IMR-90 (cell line): ENCODE measurements around the gene MSANTD1. TPM values are rescaled to one million over a fixed set of nuclear protein-coding genes. Genes with fewer than 3 reads are reported as not detected.

Experiments used
- ATAC-seq: fragments of 200-7000 bp; cut with Tn5 transposase; 2 replicates; pipeline ENCODE4 v1.9.1; 2020; ENCODE audit warnings: low read depth, mild to moderate bottlenecking, moderate library complexity
- BruUV-seq: library from RNA; stranded (reverse); fragments of 400-500 nt; replicated peaks from 2 replicates; lab custom pipeline; 2021; lab: Mats Ljungman, UMichigan
- CTCF ChIA-PET: fragments of 300-600 bp; formaldehyde crosslinking; extraction: SDS; loops from one replicate; lab custom pipeline; 2021; ENCODE audit warnings: antibody characterized with exemption; lab: Yijun Ruan, JAX
- POLR2A ChIA-PET: fragments of 300-600 bp; sonication (Branson Sonifier 250); formaldehyde crosslinking; loops from one replicate; lab custom pipeline; 2022; ENCODE audit warnings: antibody characterized with exemption; ENCODE audit not compliant: unreplicated experiment; lab: Charles Lee
- DNase-seq: peaks from one replicate; pipeline ENCODE4 v3.0.0; 2013
- H2AFZ ChIP-seq: replicated peaks from 2 replicates; pipeline ENCODE3; 2013; ENCODE audit warnings: low read length, mild to moderate bottlenecking; ENCODE audit not compliant: poor library complexity
- H2AK5ac ChIP-seq: 2 replicates; pipeline ENCODE4 v1.6.1; 2013; ENCODE audit warnings: low read depth, low read length, inconsistent platforms
- H2AK9ac ChIP-seq: replicated peaks from 2 replicates; pipeline ENCODE3; 2013; ENCODE audit warnings: mild to moderate bottlenecking, low read depth, low read length, moderate library complexity; ENCODE audit not compliant: poor library complexity
- H2BK120ac ChIP-seq: 2 replicates; pipeline ENCODE4 v1.6.1; 2013; ENCODE audit warnings: low read depth, low read length, inconsistent platforms
- H2BK15ac ChIP-seq: 3 replicates; pipeline ENCODE4 v1.6.1; 2013; ENCODE audit warnings: low read depth, low read length, inconsistent platforms
- H2BK20ac ChIP-seq: 2 replicates; pipeline ENCODE4 v1.6.1; 2013; ENCODE audit warnings: low read depth, mild to moderate bottlenecking, inconsistent platforms, low read length, moderate library complexity
- H2BK5ac ChIP-seq: 2 replicates; pipeline ENCODE4 v1.6.1; 2013; ENCODE audit warnings: mild to moderate bottlenecking, low read depth, low read length, inconsistent platforms; ENCODE audit not compliant: poor library complexity, severe bottlenecking
- H3K14ac ChIP-seq: replicated peaks from 2 replicates; pipeline ENCODE4 v1.6.1; 2013; ENCODE audit warnings: low read depth, low read length, inconsistent platforms
- H3K18ac ChIP-seq: 2 replicates; pipeline ENCODE4 v1.6.1; 2013; ENCODE audit warnings: low read depth, low read length, control low read depth
- H3K23ac ChIP-seq: 2 replicates; pipeline ENCODE4 v1.6.1; 2013; ENCODE audit warnings: low read depth, low read length, inconsistent platforms
- H3K27ac ChIP-seq: 2 replicates; pipeline ENCODE4 v1.5.1; 2013; ENCODE audit warnings: mild to moderate bottlenecking, control low read depth, low read length; ENCODE audit not compliant: insufficient read depth
- H3K27me3 ChIP-seq: 2 replicates; pipeline ENCODE4 v1.6.1; 2013; ENCODE audit warnings: low read length; ENCODE audit not compliant: control insufficient read depth, insufficient read depth
- H3K36me3 ChIP-seq: 2 replicates; pipeline ENCODE4 v1.6.1; 2013; ENCODE audit warnings: low read length, mixed read lengths; ENCODE audit not compliant: control insufficient read depth, insufficient read depth
- H3K4ac ChIP-seq: 2 replicates; pipeline ENCODE4 v1.6.1; 2013; ENCODE audit warnings: low read depth, low read length, inconsistent platforms
- H3K4me1 ChIP-seq: 2 replicates; pipeline ENCODE4 v1.6.1; 2013; ENCODE audit warnings: low read length, mixed read lengths; ENCODE audit not compliant: control insufficient read depth, insufficient read depth
- H3K4me2 ChIP-seq: 2 replicates; pipeline ENCODE4 v1.6.1; 2013; ENCODE audit warnings: low read depth, mild to moderate bottlenecking, control low read depth, low read length, moderate library complexity
- H3K4me3 ChIP-seq: 2 replicates; pipeline ENCODE4 v1.5.1; 2013; ENCODE audit warnings: low read depth, mild to moderate bottlenecking, control low read depth, low read length, moderate library complexity; ENCODE audit not compliant: insufficient read depth
- H3K56ac ChIP-seq: 2 replicates; pipeline ENCODE4 v1.6.1; 2013; ENCODE audit warnings: low read length, inconsistent platforms; ENCODE audit not compliant: insufficient read depth; ENCODE audit errors: extremely low read depth
- H3K79me1 ChIP-seq, 2 experiments: 2 replicates each; pipeline ENCODE4 v1.6.1; 2013; ENCODE audit warnings: low read length in 2 of 2, inconsistent platforms in 1 of 2, low read depth in 1 of 2
- H3K9ac ChIP-seq: 2 replicates; pipeline ENCODE4 v1.6.1; 2013; ENCODE audit warnings: low read depth, low read length, control low read depth
- H3K9me1 ChIP-seq: 2 replicates; pipeline ENCODE4 v1.6.1; 2013; ENCODE audit warnings: low read length, inconsistent platforms; ENCODE audit not compliant: insufficient read depth
- H3K9me3 ChIP-seq: 2 replicates; pipeline ENCODE4 v1.6.1; 2013; ENCODE audit warnings: low read length; ENCODE audit not compliant: control insufficient read depth, insufficient read depth
- H4K20me1 ChIP-seq: 2 replicates; pipeline ENCODE4 v1.6.1; 2013; ENCODE audit warnings: low read length, inconsistent platforms; ENCODE audit not compliant: insufficient read depth
- H4K5ac ChIP-seq: 2 replicates; pipeline ENCODE4 v1.6.1; 2013; ENCODE audit warnings: mild to moderate bottlenecking, low read depth, low read length, control low read depth
- H4K8ac ChIP-seq, 2 experiments: 2 replicates each; pipeline ENCODE4 v1.6.1; 2013; ENCODE audit warnings: low read depth in 2 of 2, low read length in 2 of 2, control low read depth in 1 of 2, inconsistent platforms in 1 of 2
- H4K91ac ChIP-seq: 2 replicates; pipeline ENCODE4 v1.6.1; 2013; ENCODE audit warnings: low read depth, low read length, inconsistent platforms; ENCODE audit not compliant: insufficient read depth
- BHLHE40 ChIP-seq: fragments of 150-350 bp; IDR thresholded peaks from 2 replicates; pipeline ENCODE4 v1.6.1; 2016; ENCODE audit warnings: mild to moderate bottlenecking, low read depth, low read length
- CEBPB ChIP-seq: IDR thresholded peaks from 2 replicates; pipeline ENCODE4 v1.6.1; 2012; ENCODE audit warnings: low read depth, low read length, improper control_type of control experiment
- CHD1 ChIP-seq: IDR thresholded peaks from 2 replicates; pipeline ENCODE4 v1.6.1; 2012; ENCODE audit warnings: low read depth, low read length, improper control_type of control experiment
- FOS ChIP-seq: fragments of 150-350 bp; IDR thresholded peaks from 2 replicates; pipeline ENCODE4 v1.6.1; 2016; ENCODE audit warnings: low read depth, low read length
- MAFK ChIP-seq: IDR thresholded peaks from 2 replicates; pipeline ENCODE4 v1.6.1; 2012; ENCODE audit warnings: low read depth, low read length, improper control_type of control experiment
- MAZ ChIP-seq: IDR thresholded peaks from 2 replicates; pipeline ENCODE4 v1.6.1; 2012; ENCODE audit warnings: low read depth, mild to moderate bottlenecking, low read length, improper control_type of control experiment, moderate library complexity, borderline replicate concordance
- MXI1 ChIP-seq: IDR thresholded peaks from 2 replicates; pipeline ENCODE4 v1.6.1; 2012; ENCODE audit warnings: low read depth, mild to moderate bottlenecking, low read length, moderate library complexity, borderline replicate concordance
- NFE2L2 ChIP-seq: fragments of 150-350 bp; IDR thresholded peaks from 2 replicates; pipeline ENCODE4 v1.6.1; 2016; ENCODE audit warnings: low read depth, mild to moderate bottlenecking, low read length
- POLR2A ChIP-seq: IDR thresholded peaks from 2 replicates; pipeline ENCODE4 v1.6.1; 2012; ENCODE audit warnings: mild to moderate bottlenecking, low read depth, low read length
- RAD21 ChIP-seq: IDR thresholded peaks from 2 replicates; pipeline ENCODE4 v1.6.1; 2012; ENCODE audit warnings: low read length, improper control_type of control experiment
- RCOR1 ChIP-seq: IDR thresholded peaks from 2 replicates; pipeline ENCODE4 v1.6.1; 2012; ENCODE audit warnings: mild to moderate bottlenecking, low read length, improper control_type of control experiment; ENCODE audit not compliant: insufficient replicate concordance
- RFX5 ChIP-seq: IDR thresholded peaks from 2 replicates; pipeline ENCODE4 v1.8.0; 2012; ENCODE audit warnings: low read depth, mild to moderate bottlenecking, low read length, moderate library complexity
- SMC3 ChIP-seq: fragments of 150-350 bp; IDR thresholded peaks from 2 replicates; pipeline ENCODE4 v1.6.1; 2016; ENCODE audit warnings: low read depth, mild to moderate bottlenecking, antibody characterized with exemption, low read length, moderate library complexity
- WGBS, 2 experiments: methylation state at CpG; one replicate each; pipeline versions ENCODE4 v1.1.5 to v1.1.7; 2013; ENCODE audit warnings: missing lambda C conversion rate in 2 of 2; ENCODE audit not compliant: insufficient read length in 1 of 2; ENCODE audit errors: extremely low coverage in 2 of 2; 5-methylcytosine and 5-hydroxymethylcytosine counted together
- dilution Hi-C: fragments of 300-500 bp; cut with HindIII; formaldehyde crosslinking; loops from one replicate; pipeline ENCODE4 v1.14.3; 2018; ENCODE audit warnings: low sequenced_read_pairs; ENCODE audit not compliant: unreplicated experiment
- in situ Hi-C: fragments of 300-500 bp; cut with MboI; formaldehyde crosslinking; loops from 3 replicates; pipeline ENCODE4 v1.14.3; 2019; ENCODE audit warnings: low sequenced_read_pairs, inconsistent platforms, mixed read lengths
- intact Hi-C: fragments of 100-400 bp; cut with micrococcal nuclease; formaldehyde crosslinking; loops from 2 replicates; pipeline ENCODE4 v1.10.0; 2022
- polyA plus RNA-seq, 3 experiments: library from polyadenylated mRNA; depleted of rRNA; stranded (reverse); fragments of >200 nt; gene quantifications; 2 replicates each; pipeline ENCODE4 v1.2.3, GENCODE V29; 2012; ENCODE audit warnings: low replicate concordance in 1 of 3
- total RNA-seq: library from RNA; depleted of rRNA; stranded (reverse); fragments of >200 nt; gene quantifications from 2 replicates; pipeline ENCODE4 v1.2.3, GENCODE V29; 2012
- TF ChIP-seq, protein P1 (sequence below): fragments of 150-350 bp; IDR thresholded peaks from 2 replicates; pipeline ENCODE4 v1.6.1; 2017; ENCODE audit warnings: mild to moderate bottlenecking, antibody characterized with exemption, low read length, low read depth
- TF ChIP-seq, protein P2 (sequence below): fragments of 150-350 bp; IDR thresholded peaks from 2 replicates; pipeline ENCODE4 v1.6.1; 2016; ENCODE audit warnings: low read depth, mild to moderate bottlenecking, low read length, moderate library complexity, borderline replicate concordance
- TF ChIP-seq, protein P3 (sequence below): conservative IDR thresholded peaks from 2 replicates; pipeline ENCODE4 v1.5.1; 2012; ENCODE audit warnings: mild to moderate bottlenecking, low read depth, low read length, improper control_type of control experiment

The MSANTD1 gene
- total and polyA plus RNA-seq, 2 of the 4 experiments (the other 2 are of a cell fraction), result under 0.01 to 0.07 TPM

DNA sequence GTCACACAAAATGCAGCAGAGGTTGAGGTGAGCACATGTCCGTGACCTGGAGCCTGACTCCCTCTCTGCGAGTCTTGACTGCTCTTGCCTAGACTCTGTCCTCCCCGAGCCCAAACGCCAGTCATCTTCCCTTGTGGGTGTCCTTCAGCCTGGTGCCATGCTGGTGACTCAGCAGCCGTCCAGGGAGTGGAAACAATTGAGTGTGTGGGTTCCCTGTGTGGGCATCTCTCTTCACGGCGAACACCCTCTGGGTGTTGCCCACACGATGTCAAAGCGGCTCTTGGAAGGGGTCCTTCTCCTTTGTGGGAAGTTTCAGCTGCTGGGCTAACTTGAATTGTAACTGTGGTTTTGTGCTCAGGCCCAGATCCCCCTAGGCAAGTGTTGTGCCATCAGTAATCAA is 17.5 kb upstream of the MSANTD1 start:
- 100% methylated on average over 4 of the region's 9 CpGs; no CpG with 5 or more reads in 1 of the 2 experiments for WGBS, 2 experiments
- in situ Hi-C loops, result no loop called here
- CTCF ChIA-PET, result no interaction called here

More for the DNA sequence above, 17.5 kb upstream of the MSANTD1 start:
- Histone ChIP-seq H2BK5ac (no peak overlapping the region), H3K27ac (no peak overlapping the region), H3K79me1 (peaks cover 0 to 9% of the 10 kb centered on the region in 2 experiments; a peak in 1 of 4 replicates), H4K20me1 (peaks cover 3% of the 10 kb centered on the region; the same call in 1 of the 2 replicates), H3K27me3 (no peaks in the 10 kb centered on the region), H3K14ac (no peak overlapping the region), H3K4me1 (peaks cover 3% of the 10 kb centered on the region), H3K9ac (no peak overlapping the region), H3K9me3 (no peaks in the 10 kb centered on the region), H3K4me3 (no peak overlapping the region), H3K23ac (no peak overlapping the region), H2AFZ (no peak overlapping the region), H2BK20ac (no peak overlapping the region), H3K9me1 (peaks cover 11% of the 10 kb centered on the region), H3K56ac (no peak overlapping the region), H3K18ac (no peak overlapping the region), H4K5ac (no peak overlapping the region), H4K91ac (no peak overlapping the region), H2BK15ac (no peak overlapping the region), H3K4me2 (no peak overlapping the region), H4K8ac (no peak overlapping the region), H3K4ac (no peak overlapping the region), H2AK5ac (no peak overlapping the region), H2BK120ac (no peak overlapping the region), H3K36me3 (peaks cover 67% of the 10 kb centered on the region), H2AK9ac (no peak overlapping the region)
- intact Hi-C loops, result no loop called here
- POLR2A ChIA-PET, result no interaction called here
- dilution Hi-C loops, result no loop called here
- ATAC-seq, result no peak
- BruUV-seq, result no TSS peak
- DNase-seq, result no peak
- TF ChIP-seq RFX5 (no peak), CHD1 (no peak), FOS (no peak), NFE2L2 (no peak), BHLHE40 (no peak), MAZ (no peak), SMC3 (no peak), MAFK (no peak), RAD21 (no peak), POLR2A (no peak), RCOR1 (no peak), CEBPB (no peak), MXI1 (no peak)
- TF ChIP-seq, protein P1, sequence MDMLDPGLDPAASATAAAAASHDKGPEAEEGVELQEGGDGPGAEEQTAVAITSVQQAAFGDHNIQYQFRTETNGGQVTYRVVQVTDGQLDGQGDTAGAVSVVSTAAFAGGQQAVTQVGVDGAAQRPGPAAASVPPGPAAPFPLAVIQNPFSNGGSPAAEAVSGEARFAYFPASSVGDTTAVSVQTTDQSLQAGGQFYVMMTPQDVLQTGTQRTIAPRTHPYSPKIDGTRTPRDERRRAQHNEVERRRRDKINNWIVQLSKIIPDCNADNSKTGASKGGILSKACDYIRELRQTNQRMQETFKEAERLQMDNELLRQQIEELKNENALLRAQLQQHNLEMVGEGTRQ, result no peak
- TF ChIP-seq, protein P2, sequence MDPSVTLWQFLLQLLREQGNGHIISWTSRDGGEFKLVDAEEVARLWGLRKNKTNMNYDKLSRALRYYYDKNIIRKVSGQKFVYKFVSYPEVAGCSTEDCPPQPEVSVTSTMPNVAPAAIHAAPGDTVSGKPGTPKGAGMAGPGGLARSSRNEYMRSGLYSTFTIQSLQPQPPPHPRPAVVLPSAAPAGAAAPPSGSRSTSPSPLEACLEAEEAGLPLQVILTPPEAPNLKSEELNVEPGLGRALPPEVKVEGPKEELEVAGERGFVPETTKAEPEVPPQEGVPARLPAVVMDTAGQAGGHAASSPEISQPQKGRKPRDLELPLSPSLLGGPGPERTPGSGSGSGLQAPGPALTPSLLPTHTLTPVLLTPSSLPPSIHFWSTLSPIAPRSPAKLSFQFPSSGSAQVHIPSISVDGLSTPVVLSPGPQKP, result no peak
- TF ChIP-seq, protein P3, sequence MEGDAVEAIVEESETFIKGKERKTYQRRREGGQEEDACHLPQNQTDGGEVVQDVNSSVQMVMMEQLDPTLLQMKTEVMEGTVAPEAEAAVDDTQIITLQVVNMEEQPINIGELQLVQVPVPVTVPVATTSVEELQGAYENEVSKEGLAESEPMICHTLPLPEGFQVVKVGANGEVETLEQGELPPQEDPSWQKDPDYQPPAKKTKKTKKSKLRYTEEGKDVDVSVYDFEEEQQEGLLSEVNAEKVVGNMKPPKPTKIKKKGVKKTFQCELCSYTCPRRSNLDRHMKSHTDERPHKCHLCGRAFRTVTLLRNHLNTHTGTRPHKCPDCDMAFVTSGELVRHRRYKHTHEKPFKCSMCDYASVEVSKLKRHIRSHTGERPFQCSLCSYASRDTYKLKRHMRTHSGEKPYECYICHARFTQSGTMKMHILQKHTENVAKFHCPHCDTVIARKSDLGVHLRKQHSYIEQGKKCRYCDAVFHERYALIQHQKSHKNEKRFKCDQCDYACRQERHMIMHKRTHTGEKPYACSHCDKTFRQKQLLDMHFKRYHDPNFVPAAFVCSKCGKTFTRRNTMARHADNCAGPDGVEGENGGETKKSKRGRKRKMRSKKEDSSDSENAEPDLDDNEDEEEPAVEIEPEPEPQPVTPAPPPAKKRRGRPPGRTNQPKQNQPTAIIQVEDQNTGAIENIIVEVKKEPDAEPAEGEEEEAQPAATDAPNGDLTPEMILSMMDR, result no peak
